Embryonic facial prominence (tissue), 1 donor: ENCODE results near the gene TCF12.

Experiments used
- DNase-seq: peaks from one replicate; pipeline ENCODE4 v3.0.0-alpha.2; 2016; ENCODE audit errors: extremely low spot score

Gene TCF12

GRCh38 chr15:56918046-56918938, at the start of gene TCF12:
Gene TCF12, plus strand, starts transcription at chr15:56918644. Its CDS starts 1,270 bp downstream, at chr15:56919914.
- DNase-seq = peak; percentile 92

GRCh38 chr15:56869573-56869972, 48.9 kb upstream of the TCF12 start:
- DNase-seq = no peak

- DNase-seq = no peak
These were observed 47.3 kb upstream of the TCF12 start for GRCh38 chr15:56871185-56871584.

- no peak for DNase-seq
These were observed 46.6 kb upstream of the TCF12 start for GRCh38 chr15:56871867-56872266.

GRCh38 chr15:56877255-56877970, 41.0 kb upstream of the TCF12 start:
- no peak for DNase-seq

- no peak for DNase-seq
These were observed 38.9 kb upstream of the TCF12 start for GRCh38 chr15:56879502-56879901.

- no peak for DNase-seq
These were observed 35.4 kb upstream of the TCF12 start for GRCh38 chr15:56883088-56883487.

GRCh38 chr15:56886363-56886931, 32.0 kb upstream of the TCF12 start:
- DNase-seq = no peak

GRCh38 chr15:56886932-56887781, 31.3 kb upstream of the TCF12 start:
- peak; percentile 90 for DNase-seq

GRCh38 chr15:56887782-56888438, 30.5 kb upstream of the TCF12 start:
- DNase-seq = no peak

- no peak for DNase-seq
These were observed 28.4 kb upstream of the TCF12 start for GRCh38 chr15:56890038-56890437.

- DNase-seq = no peak
These were observed 26.5 kb upstream of the TCF12 start for GRCh38 chr15:56891852-56892440.

- no peak for DNase-seq
These were observed 25.6 kb upstream of the TCF12 start for GRCh38 chr15:56892659-56893363.

GRCh38 chr15:56893364-56893678, 25.1 kb upstream of the TCF12 start:
- no peak for DNase-seq

GRCh38 chr15:56894601-56895000, 23.8 kb upstream of the TCF12 start:
- no peak for DNase-seq

GRCh38 chr15:56901931-56902330, 16.5 kb upstream of the TCF12 start:
- no peak for DNase-seq

- DNase-seq = no peak
These were observed 11.7 kb upstream of the TCF12 start for GRCh38 chr15:56906766-56907165.

- DNase-seq = no peak
These were observed 7.6 kb upstream of the TCF12 start for GRCh38 chr15:56910801-56911200.

GRCh38 chr15:56913241-56913640, 5.2 kb upstream of the TCF12 start:
- DNase-seq = no peak

- no peak for DNase-seq
These were observed 4.8 kb upstream of the TCF12 start for GRCh38 chr15:56913670-56914069.
